Activated T-cell treated with anti-CD3 and anti-CD28 coated beads, Interleukin-2, amount 50 U/mL, for 48 hours (primary cell): ENCODE measurements around the gene SZRD1.

Experiments
- DNase-seq, 2 experiments: peaks; one replicate each; pipeline ENCODE4 v3.0.0-alpha.2; 2020

The SZRD1 gene

DNA sequence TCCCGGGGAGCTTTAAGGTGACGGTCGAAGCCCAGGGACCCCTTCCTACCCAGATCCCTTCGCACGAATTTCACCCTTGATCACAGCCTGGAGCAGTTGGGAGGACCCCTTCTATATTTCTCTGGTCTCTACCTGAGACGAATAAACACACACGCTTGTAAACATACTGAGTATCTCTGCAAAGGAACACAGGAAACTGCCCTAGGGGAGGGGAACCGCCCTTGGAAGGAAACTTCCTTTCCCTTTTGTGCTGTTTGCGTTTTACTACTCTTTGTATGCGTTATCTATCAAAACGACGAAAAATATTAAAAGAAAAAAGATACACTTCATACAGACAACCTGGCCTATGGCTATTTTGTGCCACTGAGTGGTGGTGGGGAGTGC is 74.2 kb downstream of the SZRD1 start:
- DNase-seq, result no peak

- DNase-seq, result no peak
Measured at GRCh38 chr1:16442265-16442664, 75.2 kb downstream of the SZRD1 start.

GRCh38 chr1:16442941-16443340 is 75.9 kb downstream of the SZRD1 start:
- no peak for DNase-seq

DNA sequence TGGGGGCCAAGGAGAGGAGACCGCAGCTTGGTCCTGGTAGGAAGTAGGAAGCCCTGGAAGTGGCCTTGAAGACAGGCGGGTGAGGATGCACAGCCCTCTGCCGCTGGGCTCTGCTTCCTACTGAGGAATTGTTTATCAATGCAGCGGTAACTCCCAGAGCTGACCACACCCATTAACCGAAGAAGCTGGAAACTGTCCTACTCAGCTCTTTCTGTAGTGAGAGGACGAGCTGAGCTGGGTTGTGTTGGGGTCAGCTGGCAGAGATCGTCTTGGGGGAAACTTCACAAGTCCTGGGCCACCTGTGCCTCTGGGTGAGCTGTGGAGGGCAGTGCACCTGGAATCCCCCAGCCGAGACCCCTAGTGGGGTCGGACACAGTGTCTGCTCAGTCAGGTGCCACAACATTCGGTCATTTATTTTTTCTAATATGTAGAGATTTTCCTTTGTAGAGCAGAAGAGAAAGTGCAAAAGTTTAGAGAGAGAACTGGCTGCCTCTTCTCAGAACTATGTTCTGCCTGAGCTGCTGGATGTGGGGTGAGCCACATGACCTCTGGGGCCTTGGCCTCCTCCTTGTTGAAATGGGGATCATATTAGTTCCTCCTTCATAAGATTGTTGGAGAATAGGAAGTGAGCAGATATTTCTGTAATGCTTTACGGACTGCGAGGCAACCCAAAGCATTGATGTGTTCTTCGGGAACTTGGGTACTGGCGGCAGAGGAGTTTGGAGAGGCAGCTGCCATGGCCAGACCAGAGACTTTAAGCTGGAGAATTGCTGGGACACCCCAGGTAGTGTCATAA is 77.1 kb downstream of the SZRD1 start:
- no peak for DNase-seq

DNA sequence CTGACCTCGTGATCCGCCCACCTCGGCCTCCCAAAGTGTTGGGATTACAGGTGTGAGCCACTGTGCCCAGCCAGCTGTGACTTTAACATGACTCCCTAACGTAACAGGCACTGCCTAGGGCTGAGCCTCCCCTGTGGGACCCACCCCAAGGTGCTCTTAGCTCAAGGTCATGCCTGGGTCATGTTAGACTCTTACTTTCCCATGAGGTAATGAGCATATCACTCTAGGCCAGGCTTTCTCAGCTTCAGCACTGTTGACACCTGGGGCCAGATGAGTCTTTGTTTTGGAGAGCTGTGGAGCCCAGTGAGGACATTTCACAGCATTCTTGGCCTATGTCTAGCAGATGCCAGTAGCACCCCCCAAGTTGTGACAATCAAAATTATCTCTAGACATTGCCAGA is 78.0 kb downstream of the SZRD1 start:
- DNase-seq, result no peak

GRCh38 chr1:16446116-16446515 is 79.1 kb downstream of the SZRD1 start:
- DNase-seq, result no peak

- no peak for DNase-seq
Measured at GRCh38 chr1:16447641-16448040, 80.6 kb downstream of the SZRD1 start.
